SU-DHL-6 (cell line): ENCODE data around the gene RINL.
A peak's percentile ranks its signal among the peaks of the same experiment; 100 is the strongest.
"Not testable (repeated sequence)": the region's sequence is repeated elsewhere in the genome, so short reads cannot be mapped to it uniquely, and the experiment has no call there.

Source experiments
- H2AFZ ChIP-seq: fragments of 200-600 bp; sonication (generic); 2 replicates; pipeline ENCODE4 v1.6.1; 2014; ENCODE audit warnings: low read depth, mild to moderate bottlenecking, moderate library complexity, mixed read lengths, antibody characterized with exemption, low read length; ENCODE audit not compliant: severe bottlenecking
- H3F3A ChIP-seq: fragments of 200-600 bp; shearing (Covaris generic); 2 replicates; pipeline ENCODE4 v1.6.0; 2016; ENCODE audit warnings: antibody characterized with exemption, mild to moderate bottlenecking; ENCODE audit not compliant: insufficient read depth
- H3K27ac ChIP-seq: fragments of 200-600 bp; sonication (generic); 2 replicates; pipeline ENCODE4 v1.5.1; 2016; ENCODE audit warnings: low read depth, mild to moderate bottlenecking, low read length, moderate library complexity, mixed read lengths
- H3K27me3 ChIP-seq: fragments of 200-600 bp; sonication (generic), shearing (Covaris generic); 2 replicates; pipeline ENCODE4 v1.6.0; 2014; ENCODE audit warnings: mild to moderate bottlenecking, low read length
- H3K36me3 ChIP-seq: fragments of 200-600 bp; sonication (generic); 2 replicates; pipeline ENCODE4 v1.6.1; 2014; ENCODE audit warnings: mild to moderate bottlenecking, low read length, mixed read lengths
- H3K4me2 ChIP-seq: fragments of 300-600, 200-600 bp; shearing (Covaris generic), sonication (generic); 2 replicates; pipeline ENCODE4 v1.6.0; 2014; ENCODE audit warnings: low read length, low read depth, mild to moderate bottlenecking; ENCODE audit not compliant: poor library complexity, severe bottlenecking
- H3K4me3 ChIP-seq: fragments of 200-600 bp; sonication (generic); 2 replicates; pipeline ENCODE4 v1.5.1; 2014; ENCODE audit warnings: antibody characterized with exemption, low read length, mild to moderate bottlenecking, mixed read lengths; ENCODE audit not compliant: insufficient read depth, poor library complexity, severe bottlenecking
- H3K79me2 ChIP-seq: fragments of 200-600 bp; sonication (generic); 2 replicates; pipeline ENCODE4 v1.6.1; 2014; ENCODE audit warnings: mild to moderate bottlenecking, low read length, moderate library complexity; ENCODE audit not compliant: insufficient read depth
- H3K9ac ChIP-seq: fragments of 200-600 bp; sonication (generic); 2 replicates; pipeline ENCODE4 v1.7.0; 2014; ENCODE audit warnings: mild to moderate bottlenecking, low read length
- H3K9me2 ChIP-seq: fragments of 200-600 bp; sonication (generic); replicated peaks from 2 replicates; pipeline ENCODE4 v1.6.1; 2014; ENCODE audit warnings: low read length; ENCODE audit not compliant: insufficient read depth
- H3K9me3 ChIP-seq: fragments of 200-600 bp; sonication (generic); 2 replicates; pipeline ENCODE4 v1.6.1; 2014; ENCODE audit warnings: low read length, mixed read lengths; ENCODE audit not compliant: insufficient read depth
- H4K20me1 ChIP-seq: fragments of 200-600 bp; sonication (generic); 2 replicates; pipeline ENCODE4 v1.6.1; 2014; ENCODE audit warnings: low read depth, mild to moderate bottlenecking, antibody characterized with exemption, low read length, moderate library complexity, mixed read lengths
- EZH2phosphoT487 ChIP-seq: fragments of 200-600 bp; sonication (generic), shearing (Covaris generic); conservative IDR thresholded peaks from 2 replicates; pipeline ENCODE4 v1.6.1; 2018; ENCODE audit warnings: mild to moderate bottlenecking, antibody characterized with exemption, low read length, moderate library complexity, mixed read lengths
- TF ChIP-seq, protein P1 (sequence below): fragments of 200-600 bp; sonication (generic); IDR thresholded peaks from one replicate; pipeline ENCODE4 v1.5.1; 2017; ENCODE audit warnings: antibody characterized with exemption, mild to moderate bottlenecking, low read length, moderate library complexity; ENCODE audit not compliant: insufficient read depth, poor library complexity, severe bottlenecking

The RINL gene

GRCh38 chr19:38861368-38861767 is 16.7 kb downstream of the RINL start:
- Histone ChIP-seq H3K9me2 (no peaks in the 10 kb centered on the region), H3K4me2 (peak overlapping the region; percentile 56), H2AFZ (no peak overlapping the region), H3K27me3 (no peaks in the 10 kb centered on the region), H3K79me2 (no peaks in the 10 kb centered on the region), H3K36me3 (no peaks in the 10 kb centered on the region), H3K9me3 (no peaks in the 10 kb centered on the region), H4K20me1 (no peaks in the 10 kb centered on the region), H3K4me3 (no peak overlapping the region), H3K9ac (no peak overlapping the region; the same call in 1 of the 2 replicates), H3K27ac (no peak overlapping the region; the same call in 1 of the 2 replicates), H3F3A (peaks cover 57% of the 10 kb centered on the region)
- TF ChIP-seq, protein P1, sequence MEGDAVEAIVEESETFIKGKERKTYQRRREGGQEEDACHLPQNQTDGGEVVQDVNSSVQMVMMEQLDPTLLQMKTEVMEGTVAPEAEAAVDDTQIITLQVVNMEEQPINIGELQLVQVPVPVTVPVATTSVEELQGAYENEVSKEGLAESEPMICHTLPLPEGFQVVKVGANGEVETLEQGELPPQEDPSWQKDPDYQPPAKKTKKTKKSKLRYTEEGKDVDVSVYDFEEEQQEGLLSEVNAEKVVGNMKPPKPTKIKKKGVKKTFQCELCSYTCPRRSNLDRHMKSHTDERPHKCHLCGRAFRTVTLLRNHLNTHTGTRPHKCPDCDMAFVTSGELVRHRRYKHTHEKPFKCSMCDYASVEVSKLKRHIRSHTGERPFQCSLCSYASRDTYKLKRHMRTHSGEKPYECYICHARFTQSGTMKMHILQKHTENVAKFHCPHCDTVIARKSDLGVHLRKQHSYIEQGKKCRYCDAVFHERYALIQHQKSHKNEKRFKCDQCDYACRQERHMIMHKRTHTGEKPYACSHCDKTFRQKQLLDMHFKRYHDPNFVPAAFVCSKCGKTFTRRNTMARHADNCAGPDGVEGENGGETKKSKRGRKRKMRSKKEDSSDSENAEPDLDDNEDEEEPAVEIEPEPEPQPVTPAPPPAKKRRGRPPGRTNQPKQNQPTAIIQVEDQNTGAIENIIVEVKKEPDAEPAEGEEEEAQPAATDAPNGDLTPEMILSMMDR = no peak

DNA sequence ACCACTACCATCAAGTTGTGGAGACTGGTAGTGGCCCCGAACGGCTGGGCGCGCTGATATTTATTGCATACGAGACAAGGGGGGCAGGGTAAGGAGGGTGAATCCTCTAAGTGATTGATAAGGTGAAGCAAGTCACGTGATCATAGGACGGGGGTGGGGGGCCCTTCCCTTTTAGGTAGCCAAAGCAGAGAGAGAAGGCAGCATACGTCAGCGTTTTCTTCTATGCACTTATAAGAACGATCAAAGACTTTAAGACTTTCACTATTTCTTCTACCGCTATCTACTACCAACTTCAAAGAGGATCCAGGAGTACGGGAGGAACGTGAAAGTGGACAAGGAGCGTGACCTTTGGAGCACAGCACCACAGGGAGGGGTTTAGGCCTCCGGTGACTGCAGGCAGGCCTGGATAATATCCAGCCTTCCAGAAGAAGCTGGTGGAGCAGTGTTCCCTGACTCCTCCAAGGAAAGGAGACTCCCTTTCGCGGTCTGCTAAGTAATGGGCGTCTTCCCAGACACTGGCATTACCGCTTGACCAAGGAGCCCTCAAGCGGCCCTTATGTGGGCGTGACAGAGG is 18.4 kb downstream of the RINL start:
- not testable (repeated sequence) for H3K27me3 ChIP-seq, H3K4me3 ChIP-seq, H3K9ac ChIP-seq, H3K9me3 ChIP-seq, H3K79me2 ChIP-seq, H3K36me3 ChIP-seq, H2AFZ ChIP-seq, H3K9me2 ChIP-seq, H4K20me1 ChIP-seq
- Histone ChIP-seq H3K4me2 (peak overlapping the region; percentile 2), H3F3A (peaks cover 42% of the 10 kb centered on the region), H3K27ac (peak overlapping the region; percentile 10; the same call in 1 of the 2 replicates)

DNA sequence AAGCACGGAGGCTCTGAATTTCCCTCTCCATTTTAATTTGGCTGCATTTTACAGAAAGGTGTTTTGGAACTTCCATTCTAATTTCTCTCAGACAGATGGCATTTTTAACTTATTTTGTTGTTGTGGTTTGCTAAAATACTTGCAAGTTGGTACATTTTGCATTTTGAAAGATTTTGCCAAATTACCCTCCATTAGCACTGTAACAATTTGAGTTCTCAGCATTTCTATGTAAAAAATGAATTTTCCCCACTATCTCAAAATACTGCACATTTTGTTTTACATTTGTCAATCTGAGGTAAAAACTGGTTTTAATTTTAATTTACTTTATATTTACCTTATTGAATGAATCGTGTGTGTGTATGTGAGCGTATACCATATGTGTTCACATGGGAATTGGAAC is 21.3 kb downstream of the RINL start:
- Histone ChIP-seq H3K27ac (peak overlapping the region; percentile 85), H2AFZ (no peak overlapping the region), H3K36me3 (no peaks in the 10 kb centered on the region), H3K79me2 (peaks cover 6% of the 10 kb centered on the region; the same call in 1 of the 2 replicates), H3K9ac (peak overlapping the region; percentile 45), H3K4me3 (peak overlapping the region; percentile 16), H3K9me2 (no peaks in the 10 kb centered on the region), H3K4me2 (peak overlapping the region; percentile 79), H3K27me3 (no peaks in the 10 kb centered on the region), H3F3A (peaks cover 33% of the 10 kb centered on the region), H4K20me1 (no peaks in the 10 kb centered on the region), H3K9me3 (no peaks in the 10 kb centered on the region)
- TF ChIP-seq, protein P1 = no peak
- TF ChIP-seq EZH2phosphoT487 = no peak

- H3K79me2 ChIP-seq, H4K20me1 ChIP-seq, H3K36me3 ChIP-seq, H3K27me3 ChIP-seq, H3K9me3 ChIP-seq, H3K4me2 ChIP-seq, H3K9ac ChIP-seq, H3K9me2 ChIP-seq, H3K4me3 ChIP-seq, H2AFZ ChIP-seq, H3K27ac ChIP-seq: not testable (repeated sequence)
- peaks cover 42% of the 10 kb centered on the region for H3F3A ChIP-seq
These were observed 22.3 kb downstream of the RINL start for GRCh38 chr19:38855751-38856150.

DNA sequence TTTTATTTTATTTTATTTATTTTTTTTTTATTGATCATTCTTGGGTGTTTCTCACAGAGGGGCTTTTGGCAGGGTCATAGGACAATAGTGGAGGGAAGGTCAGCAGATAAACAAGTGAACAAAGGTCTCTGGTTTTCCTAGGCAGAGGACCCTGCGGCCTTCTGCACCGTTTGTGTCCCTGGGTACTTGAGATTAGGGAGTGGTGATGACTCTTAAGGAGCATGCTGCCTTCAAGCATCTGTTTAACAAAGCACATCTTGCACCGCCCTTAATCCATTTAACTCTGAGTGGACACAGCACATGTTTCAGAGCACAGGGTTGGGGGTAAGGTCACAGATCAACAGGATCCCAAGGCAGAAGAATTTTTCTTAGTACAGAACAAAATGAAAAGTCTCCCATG is 23.1 kb downstream of the RINL start:
- not testable (repeated sequence) for H3K9me3 ChIP-seq, H2AFZ ChIP-seq, H3K9ac ChIP-seq, H3K79me2 ChIP-seq, H3K36me3 ChIP-seq, H3K4me2 ChIP-seq, H3K27me3 ChIP-seq, H3K4me3 ChIP-seq, H4K20me1 ChIP-seq, H3K27ac ChIP-seq, H3K9me2 ChIP-seq
- peaks cover 44% of the 10 kb centered on the region for H3F3A ChIP-seq
